GM19455 (cell line): ENCODE results near the gene SULT1B1.

Source experiments
- ATAC-seq: cut with Tn5 transposase; IDR thresholded peaks from one replicate; pipeline ENCODE4 v1.9.1; 2021; ENCODE audit not compliant: unreplicated experiment

SULT1B1 gene

DNA sequence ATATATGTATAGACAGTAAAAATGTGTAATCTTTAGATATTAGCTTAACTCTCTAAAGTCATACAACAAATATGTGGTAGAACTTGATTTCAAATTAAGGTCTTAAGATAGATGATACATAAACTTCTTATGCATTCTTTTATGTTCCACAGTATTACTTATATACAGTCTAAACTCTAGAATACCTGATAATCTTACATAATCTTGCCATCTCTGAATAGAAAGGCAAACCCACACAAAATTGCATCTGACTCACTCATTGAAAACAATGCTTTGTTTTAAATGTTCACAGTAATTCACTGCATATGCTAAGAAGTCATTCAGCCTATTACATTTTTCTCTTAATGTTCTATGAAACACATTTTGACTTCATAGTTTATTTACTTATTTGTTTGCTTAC is 10.1 kb downstream of the SULT1B1 start:
- ATAC-seq, result no peak

DNA sequence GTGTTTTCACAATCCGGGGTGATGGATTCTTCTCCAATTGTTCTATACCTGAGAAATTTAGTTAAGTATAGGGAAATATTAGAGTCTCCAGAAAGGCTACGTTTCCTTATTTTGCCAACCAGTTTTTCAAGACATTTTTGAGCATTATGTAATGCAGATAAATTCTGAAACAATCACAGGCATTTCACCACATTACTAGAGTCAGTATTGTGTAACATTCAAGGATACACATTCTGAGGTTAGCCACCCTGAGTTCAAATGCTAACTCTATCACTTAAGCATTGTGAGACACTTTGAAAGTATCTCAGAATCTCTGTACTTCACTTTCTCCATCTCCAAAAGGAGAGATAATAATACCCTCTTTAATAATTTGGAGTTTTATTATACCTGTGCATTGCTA is 10.6 kb downstream of the SULT1B1 start:
- ATAC-seq, result no peak

DNA sequence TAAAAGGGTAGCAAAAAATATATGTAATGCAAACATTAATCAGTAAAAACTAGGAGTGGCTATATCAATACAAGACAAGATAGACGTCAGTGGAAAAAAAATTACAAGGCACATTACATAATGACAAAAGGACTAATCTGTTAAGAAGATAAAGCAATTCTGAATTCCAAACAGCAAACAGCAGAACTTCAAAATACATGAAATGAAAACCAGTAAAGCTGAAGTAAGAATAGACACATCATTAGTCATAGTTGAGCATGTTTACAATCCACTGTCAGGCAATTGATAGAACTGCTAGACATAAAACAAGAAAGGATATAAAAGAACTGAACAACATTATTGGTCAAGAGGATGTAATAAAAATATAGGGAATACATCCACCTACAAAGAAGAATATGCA is 12.2 kb downstream of the SULT1B1 start:
- no peak for ATAC-seq

DNA sequence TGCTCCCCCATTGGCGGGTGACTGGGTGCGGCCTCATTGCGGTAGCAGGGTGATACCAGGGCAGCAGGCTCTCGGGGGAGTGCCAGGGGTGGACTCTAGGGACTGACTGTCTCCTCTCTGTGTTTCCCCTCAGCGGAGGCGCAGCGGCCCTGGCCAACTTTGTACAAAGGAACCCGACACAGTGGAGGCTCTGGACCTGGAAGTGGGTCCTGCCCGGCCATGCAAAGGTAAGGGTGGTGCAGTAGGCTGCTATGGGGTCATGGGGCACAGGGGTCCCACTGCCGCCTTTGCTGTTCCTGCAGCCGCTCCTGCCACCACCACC is 16.3 kb downstream of the SULT1B1 start:
- ATAC-seq, result no peak

DNA sequence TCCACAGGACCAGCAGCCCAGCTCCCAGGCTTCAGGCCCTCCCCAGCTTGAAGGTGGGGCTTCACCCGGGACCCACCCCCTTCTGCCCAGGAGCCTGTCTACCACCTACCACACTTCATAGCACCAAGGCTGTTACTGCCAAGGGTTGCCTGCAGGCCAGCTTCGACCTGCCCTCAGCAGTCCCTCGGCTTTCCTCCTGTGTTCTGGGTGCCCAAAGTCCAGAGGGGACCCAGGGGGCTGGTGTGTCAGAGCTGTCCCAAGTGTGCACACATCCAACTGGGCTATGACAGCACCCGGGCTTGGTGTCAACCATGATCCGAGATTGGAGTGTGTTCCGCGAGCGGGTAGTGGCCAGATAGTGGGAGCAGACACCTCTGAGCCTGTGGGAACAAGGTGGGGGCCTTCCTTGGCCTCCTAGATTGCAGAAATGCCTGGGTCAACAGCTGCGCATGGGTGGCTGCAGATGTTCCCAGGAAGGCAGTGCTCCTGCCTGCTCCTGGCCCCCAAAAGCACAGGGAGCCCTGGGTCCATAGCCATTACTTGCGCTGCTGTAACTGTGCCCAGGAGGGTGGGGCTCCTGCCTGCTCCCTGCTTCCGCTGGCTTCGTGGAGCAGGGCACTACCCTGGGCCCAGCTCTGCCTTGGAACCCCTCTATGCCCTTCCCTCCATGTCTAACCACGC is 16.8 kb downstream of the SULT1B1 start:
- ATAC-seq, result no peak

DNA sequence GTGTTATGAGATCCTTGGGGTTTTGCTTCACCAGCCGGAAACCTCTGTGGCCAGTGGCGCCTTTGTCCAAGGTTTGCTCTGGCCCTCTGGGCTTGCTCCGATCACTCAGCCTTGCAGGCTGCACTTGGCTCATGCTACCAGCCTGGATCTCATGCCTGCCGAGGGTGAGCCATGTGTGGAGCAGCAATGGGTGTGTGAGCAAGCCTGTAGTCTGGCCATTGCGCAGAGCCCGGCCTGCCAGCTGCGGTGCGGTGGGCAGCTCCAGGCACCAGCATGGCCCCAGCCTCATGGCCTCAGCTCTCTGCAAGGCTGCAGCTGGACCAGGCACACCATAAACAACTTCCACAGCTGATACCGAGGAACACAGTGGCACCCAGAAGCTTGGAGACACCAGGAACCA is 17.8 kb downstream of the SULT1B1 start:
- ATAC-seq, result no peak

DNA sequence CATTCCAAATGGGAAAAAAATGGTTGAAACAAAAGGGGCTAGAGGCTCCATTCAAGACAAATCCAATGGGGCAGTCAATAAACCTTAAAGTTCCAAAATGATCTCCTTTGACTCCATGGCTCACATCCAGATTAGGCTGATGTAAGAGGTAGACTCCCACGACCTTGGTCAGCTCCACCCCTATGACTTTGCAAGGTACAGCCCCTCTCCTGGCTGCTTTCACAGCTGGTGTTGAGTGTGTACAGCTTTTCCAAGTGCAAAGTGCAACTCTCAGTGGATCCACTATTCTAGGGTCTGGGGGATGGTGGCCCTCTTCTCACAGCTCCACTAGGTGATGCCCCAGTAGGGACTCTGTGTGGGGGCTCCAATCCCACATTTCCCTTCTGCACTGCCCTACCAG is 21.5 kb downstream of the SULT1B1 start:
- ATAC-seq, result no peak

DNA sequence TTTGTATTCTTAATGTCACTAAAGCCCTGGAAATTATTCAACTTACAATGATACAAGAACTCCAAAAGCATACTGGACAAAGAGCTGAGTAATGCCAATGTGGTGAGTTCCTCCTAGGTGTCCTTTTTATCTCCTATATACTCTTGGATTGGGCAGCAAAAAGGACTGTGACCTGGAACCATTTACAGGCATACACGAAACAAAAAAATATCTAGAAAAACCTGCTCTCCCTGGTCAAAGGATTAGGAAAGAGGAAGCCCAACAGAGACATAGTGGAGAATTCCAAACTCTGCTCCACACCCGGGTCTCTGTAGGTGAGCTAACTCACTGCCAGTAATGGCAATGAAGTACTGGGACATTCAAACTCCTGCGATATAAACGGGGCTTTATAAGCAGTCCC is 25.3 kb downstream of the SULT1B1 start:
- ATAC-seq, result no peak

DNA sequence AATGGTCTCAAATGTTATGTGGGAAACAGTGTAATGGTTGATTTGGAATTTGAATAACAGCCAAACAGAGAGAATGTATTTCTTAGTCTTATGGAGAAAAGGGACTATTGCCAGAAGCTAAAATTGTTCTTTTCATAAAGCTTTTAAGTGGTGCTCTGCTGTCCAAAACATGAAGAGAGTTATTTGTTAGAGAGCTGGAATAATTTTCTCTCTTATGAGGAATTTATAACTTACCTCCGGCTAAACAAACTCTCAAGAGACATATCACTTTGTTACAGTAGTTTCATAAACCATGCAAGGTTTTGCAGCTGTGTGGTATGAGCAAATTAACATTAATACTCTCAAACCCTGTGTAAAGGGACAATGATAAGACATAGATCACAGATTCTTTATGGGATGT is 28.6 kb downstream of the SULT1B1 start:
- ATAC-seq, result no peak

DNA sequence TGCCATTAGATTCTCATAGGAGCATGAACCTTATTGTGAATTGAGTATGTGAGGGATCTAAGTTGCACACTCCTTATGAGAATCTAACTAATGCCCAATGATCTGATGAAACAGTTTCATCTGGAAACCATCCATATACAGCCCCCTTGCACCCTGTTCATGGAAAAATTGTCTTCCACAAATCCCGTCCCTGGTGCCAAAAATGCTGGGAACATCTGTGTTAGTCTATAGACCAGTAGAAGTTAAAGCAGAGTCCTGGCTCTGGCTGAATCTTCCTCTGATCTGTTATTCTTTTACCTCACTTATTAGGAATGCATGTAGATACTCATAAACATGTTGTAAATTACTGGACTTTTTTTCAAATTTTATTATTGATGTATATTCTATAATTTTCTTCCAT is 29.2 kb downstream of the SULT1B1 start:
- no peak for ATAC-seq

DNA sequence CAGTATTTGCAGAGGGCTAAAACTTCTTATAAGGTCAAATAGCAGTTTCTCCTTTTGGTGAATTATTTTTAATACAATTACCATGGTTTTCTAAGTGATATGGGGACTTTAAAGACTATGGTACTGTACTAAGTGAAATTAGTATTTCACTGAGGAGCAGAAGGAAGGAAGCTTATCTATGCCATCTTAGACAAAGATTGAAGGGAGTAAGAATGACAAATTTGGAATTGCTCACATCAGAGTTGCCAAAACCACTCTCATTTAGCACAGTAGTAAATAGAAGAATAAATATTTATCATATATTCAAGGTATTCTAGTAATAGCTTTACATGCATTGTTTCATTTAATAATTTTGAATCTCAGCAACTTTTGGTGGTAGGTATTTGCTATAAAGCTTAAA is 30.4 kb downstream of the SULT1B1 start:
- ATAC-seq, result no peak

DNA sequence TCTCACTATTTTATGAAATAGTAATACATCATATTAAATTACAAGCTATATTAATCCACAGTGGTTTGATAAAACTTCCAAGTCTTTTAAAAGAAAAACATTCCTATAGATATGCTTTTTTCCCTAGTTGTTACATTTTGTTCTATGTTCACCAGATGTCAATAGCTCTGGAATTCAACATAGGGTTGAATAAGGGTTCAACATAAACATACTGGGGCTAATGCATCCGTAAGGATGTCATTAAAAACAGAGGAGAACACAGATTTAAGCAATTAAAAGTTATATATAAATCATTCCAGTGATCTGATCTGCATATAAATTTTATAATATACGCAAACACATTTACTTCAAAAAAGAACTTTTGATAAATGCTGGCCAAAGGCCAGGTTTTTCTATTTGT is 32.5 kb downstream of the SULT1B1 start:
- ATAC-seq, result no peak

DNA sequence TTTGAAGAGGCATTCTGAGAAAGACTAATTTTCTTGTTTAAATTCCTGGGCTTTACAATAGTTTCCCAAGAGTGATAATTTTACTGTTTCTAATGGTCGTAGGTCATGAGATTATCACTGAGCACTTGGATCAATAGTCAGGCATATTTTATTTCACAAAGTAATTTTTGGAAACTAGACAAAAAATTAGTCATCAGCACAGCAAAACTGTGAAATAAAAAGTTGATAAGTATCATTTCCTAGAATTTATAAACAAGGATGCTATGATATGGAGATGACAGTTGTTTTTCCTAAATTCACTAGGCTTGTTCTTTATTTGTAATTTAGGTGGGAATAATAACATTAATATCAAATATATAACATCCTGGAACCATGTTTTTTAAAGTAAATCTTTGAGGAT is 33.0 kb downstream of the SULT1B1 start:
- no peak for ATAC-seq

DNA sequence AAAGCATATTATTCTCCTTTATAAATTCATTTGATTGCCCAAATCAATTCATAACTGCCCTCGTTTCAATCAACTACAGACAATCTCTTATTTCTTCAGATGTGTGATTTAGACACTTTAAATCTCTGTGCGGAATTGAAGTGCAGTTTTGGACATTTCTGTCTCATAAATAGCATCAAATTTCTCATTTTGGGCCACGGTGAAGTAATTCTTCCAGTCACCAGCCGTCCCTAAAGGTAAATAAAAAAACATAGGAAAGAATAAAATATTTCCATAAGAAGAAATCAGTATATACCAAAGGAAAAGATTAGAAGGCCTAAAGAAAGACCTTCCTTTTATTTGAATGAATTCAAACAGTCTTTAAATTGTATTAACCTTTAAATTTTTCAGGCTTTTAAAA is 33.4 kb downstream of the SULT1B1 start:
- no peak for ATAC-seq

DNA sequence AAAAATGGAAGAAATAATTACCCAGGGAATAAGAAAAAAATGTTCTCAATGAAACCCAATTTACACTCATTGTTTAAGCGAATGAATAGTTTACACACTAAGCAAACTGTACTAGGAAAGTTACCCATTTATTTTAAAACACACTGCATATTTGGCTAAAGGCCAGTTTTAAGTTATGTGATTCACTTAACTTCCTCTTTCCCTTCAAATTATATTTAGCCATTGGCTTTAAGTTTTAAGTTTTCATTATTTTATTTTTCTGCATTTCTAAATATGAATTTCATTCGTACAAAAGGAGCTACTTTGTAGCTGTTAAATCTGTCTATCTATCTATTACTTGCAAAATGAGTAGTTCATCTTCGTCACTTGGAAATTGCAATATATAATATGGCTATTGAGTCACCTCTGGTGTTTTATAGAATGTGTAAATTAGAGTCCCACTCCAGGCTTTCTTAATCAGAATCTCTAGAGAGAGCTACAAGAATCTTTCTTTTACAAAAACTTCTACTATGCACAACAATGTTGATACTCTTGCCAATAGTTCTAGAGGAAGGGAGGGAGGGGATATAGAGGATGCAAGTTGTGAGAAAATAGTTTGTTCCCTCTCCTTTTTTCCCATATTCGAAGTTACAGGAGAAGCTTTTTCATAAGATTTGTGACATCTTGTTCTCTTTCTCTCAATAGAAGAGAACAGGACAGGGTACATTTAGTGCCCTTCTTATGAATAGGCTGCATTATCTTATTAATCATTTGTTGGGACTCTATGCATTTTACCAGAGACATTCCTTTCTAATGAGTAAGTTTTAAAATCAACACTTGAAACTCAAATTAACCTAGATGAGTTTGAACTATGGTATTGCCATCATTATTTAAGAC is 41.8 kb downstream of the SULT1B1 start:
- ATAC-seq, result no peak

DNA sequence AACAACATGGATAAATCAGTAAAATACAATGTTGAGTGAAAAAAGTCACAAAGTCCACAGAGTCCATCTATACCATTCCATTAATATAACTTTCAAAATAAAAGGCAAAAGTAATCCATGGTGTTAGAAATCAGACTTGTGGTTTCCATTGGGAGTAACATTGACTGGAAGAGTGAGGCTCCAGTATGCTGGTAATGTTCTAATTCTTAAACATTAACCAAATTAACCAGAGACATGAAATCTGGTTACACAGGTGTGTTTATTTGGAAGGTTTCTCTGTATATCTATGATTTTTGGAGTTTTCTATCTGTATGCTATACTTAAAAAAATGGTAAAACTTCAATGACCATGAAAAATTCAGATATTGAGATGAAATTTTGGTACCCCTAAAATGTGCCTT is 42.6 kb downstream of the SULT1B1 start:
- no peak for ATAC-seq

DNA sequence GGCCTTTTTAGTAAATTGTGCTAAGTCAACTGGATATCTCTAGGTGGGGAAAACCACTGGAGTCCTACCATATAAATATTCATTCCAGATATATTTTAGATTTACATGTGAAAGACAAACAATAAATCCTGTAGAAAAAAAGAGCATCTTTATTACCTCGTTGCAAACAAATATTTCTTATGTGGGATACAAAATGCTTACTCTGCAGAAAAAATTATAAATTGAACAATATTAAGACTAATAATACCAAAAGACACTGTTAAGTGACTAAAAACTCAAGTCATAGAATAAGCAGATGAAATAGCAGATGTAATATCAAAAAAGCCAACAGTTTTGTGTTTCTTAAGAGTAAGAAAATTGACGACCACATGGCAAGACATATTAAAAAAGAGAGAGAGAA is 43.8 kb downstream of the SULT1B1 start:
- ATAC-seq, result no peak

DNA sequence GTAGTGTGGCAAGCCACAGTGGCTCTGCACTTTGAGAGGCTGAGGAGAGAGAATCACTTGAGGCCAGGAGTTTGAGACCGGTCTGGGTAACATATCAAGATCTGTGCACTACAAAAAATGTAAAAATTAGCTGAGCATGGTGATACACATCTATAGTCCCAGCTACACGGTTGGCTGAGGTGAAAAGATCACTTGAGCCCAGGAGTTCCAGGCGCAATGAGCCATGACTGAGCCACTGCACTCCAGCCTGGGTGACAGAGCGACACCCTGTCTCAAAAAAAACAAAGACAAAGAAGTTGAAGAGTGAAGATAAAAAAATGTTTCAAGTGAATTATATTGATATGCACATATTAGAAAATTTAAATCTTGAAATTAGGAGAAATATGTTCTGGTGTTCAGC is 46.3 kb downstream of the SULT1B1 start:
- ATAC-seq, result no peak

DNA sequence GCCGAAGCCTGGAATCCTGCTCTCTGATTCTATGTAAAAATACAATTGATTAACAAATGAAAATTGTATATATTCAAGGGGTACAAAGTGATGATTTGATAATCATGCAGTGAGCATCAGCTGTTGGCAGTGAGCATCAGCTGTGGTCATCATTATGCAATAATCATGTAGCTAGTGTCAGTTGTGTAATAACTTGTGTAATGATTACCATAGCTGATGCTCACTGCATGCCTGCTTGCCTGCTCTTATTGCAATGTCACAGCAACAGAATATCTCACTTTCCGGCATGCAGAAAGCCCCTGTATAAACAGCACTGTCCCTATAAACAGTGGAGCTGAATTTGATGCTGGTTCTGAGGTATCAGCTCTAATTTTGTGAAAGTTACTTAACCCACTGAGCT is 46.8 kb downstream of the SULT1B1 start:
- no peak for ATAC-seq

DNA sequence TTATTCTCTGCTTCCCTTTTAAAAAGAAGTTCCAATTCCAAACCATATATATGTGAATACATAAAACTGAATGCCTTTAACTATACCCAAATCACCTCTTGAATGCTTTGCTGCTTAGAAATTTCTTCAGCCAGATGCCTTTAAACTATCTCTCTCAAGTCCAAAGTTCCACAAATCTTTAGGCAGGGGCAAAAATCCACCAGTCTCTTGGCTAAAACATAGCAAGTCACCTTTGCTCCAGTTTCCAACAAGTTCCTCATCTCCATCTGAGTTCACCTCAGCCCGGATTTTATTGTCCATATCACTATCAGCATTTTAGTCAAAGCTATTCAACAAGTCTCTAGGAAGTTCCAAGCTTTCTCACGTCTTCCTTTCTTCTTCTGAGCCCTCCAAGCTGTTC is 49.8 kb downstream of the SULT1B1 start:
- no peak for ATAC-seq

DNA sequence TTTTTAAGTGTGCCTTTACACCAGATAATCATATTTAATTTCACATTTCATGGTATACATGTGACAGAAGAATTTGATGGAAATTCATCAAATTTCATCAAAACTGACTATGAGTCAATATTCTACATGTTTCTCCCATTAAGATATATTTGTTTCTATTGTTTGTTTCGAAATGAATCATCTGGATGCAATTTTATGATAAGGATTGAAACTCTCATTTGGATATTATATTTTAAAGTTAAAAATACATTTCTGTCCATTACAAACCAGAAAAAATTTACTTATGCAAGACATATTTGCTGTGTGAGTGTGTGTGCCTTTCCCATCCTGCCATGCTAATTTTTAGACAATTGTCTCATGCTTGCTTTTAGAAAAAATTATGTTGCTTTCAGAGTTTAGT is 52.2 kb downstream of the SULT1B1 start:
- no peak for ATAC-seq

DNA sequence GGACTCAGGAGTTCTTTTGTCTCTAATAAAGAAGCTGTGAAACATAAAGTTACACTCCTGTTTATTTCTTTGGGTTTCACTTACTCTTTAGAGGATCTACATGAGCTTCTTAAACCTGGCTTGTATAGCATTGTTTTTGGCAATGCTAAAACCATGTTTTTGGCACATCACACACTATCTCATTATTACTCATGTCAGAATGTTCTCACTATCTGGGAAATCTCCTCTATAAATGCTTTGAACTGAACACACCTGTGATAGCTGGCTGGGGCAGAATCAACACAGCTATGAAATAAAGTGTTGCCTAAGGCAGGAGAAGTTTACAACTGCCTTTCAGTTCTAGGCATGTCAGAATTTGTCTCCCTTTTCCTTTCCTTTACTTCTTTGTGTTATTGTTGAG is 52.6 kb downstream of the SULT1B1 start:
- no peak for ATAC-seq

DNA sequence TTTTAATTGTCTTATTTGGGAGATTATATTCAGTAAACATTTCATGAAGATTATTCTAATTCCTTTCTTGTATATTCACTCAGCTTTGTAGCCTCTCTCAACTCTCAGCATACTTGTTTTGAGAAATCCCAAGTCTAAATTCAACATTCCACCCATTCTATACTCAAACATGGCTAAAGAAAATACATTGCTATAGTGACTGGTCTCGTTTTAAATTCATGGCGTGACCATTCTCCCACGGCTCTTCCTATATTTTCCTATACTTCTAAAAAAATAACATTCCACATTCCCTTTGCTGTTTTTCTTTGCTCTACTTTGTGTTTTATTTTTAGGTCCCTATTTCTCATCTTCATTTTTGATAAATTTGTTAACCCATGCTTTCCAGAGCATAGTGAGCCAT is 58.2 kb downstream of the SULT1B1 start:
- no peak for ATAC-seq
